AG04449 (cell line): ENCODE results near the gene IFI27.

ENCODE experiments used
- CTCF ChIA-PET: fragments of 350-600 bp; formaldehyde crosslinking; extraction: SDS; loops from one replicate; lab custom pipeline; 2021; ENCODE audit warnings: antibody characterized with exemption; lab: Yijun Ruan, JAX
- POLR2A ChIA-PET: fragments of 400-600, 350-600 bp; formaldehyde crosslinking; extraction: SDS; loops from one replicate; lab custom pipeline; 2020; ENCODE audit warnings: antibody characterized with exemption, inconsistent platforms; lab: Yijun Ruan, JAX
- DNase-seq: peaks from one replicate; pipeline ENCODE4 v3.0.0-alpha.2; 2010; ENCODE audit warnings: low read depth, low spot score
- H3K4me3 ChIP-seq: 2 replicates; pipeline ENCODE4 v1.5.1; 2011; ENCODE audit warnings: low read depth, mild to moderate bottlenecking, control low read depth, low read length
- TF ChIP-seq, protein P1 (sequence below): IDR thresholded peaks from one replicate; pipeline ENCODE4 v1.5.1; 2011; ENCODE audit warnings: mild to moderate bottlenecking, moderate library complexity, low read length, control low read depth, inconsistent platforms; ENCODE audit not compliant: insufficient read depth; ENCODE audit errors: missing control alignments

The IFI27 gene

GRCh38 chr14:94113908-94114588 lies 3.5 kb downstream of the IFI27 start:
- POLR2A ChIA-PET, result no interaction called here
- CTCF ChIA-PET, result interaction anchor here (0.9 to 6.2 kb wide), 3 partner anchors 16 to 174 kb away, joined by 3 to 46 read pairs (median 9); partner anchors contain the start of gene IFI27L2
- no peak for DNase-seq
- H3K4me3 ChIP-seq, result no peak overlapping the region
- TF ChIP-seq, protein P1, sequence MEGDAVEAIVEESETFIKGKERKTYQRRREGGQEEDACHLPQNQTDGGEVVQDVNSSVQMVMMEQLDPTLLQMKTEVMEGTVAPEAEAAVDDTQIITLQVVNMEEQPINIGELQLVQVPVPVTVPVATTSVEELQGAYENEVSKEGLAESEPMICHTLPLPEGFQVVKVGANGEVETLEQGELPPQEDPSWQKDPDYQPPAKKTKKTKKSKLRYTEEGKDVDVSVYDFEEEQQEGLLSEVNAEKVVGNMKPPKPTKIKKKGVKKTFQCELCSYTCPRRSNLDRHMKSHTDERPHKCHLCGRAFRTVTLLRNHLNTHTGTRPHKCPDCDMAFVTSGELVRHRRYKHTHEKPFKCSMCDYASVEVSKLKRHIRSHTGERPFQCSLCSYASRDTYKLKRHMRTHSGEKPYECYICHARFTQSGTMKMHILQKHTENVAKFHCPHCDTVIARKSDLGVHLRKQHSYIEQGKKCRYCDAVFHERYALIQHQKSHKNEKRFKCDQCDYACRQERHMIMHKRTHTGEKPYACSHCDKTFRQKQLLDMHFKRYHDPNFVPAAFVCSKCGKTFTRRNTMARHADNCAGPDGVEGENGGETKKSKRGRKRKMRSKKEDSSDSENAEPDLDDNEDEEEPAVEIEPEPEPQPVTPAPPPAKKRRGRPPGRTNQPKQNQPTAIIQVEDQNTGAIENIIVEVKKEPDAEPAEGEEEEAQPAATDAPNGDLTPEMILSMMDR, result no peak

DNA sequence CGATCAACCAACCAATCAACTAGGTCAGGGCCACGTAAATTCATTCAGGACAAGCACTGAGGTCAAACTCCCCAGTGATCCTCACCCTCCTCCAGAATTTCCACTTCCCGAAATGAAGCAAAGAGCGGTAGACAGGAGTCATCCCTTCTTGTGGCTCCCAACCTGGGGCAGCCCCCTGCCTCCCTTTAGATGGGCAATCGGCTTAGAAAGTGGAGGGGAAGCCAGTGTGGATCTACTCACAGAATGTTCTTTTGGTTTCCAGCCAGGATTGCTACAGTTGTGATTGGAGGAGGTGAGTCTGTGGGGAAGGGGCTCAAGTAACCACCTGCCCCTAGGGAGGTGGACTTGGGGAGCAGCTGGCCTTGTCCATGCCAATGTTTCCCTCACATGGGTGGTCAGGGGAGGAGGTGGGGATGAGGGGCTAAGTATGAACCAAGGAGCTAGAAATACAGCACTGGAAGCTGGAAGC lies 4.1 kb downstream of the IFI27 start:
- CTCF ChIA-PET, result interaction anchor here (0.6 to 6.2 kb wide), 6 partner anchors 15 to 174 kb away, joined by 3 to 46 read pairs (median 3); partner anchors contain the start of gene IFI27L2
- POLR2A ChIA-PET, result no interaction called here
- no peak overlapping the region for H3K4me3 ChIP-seq
- TF ChIP-seq, protein P1, result no peak
- no peak for DNase-seq

DNA sequence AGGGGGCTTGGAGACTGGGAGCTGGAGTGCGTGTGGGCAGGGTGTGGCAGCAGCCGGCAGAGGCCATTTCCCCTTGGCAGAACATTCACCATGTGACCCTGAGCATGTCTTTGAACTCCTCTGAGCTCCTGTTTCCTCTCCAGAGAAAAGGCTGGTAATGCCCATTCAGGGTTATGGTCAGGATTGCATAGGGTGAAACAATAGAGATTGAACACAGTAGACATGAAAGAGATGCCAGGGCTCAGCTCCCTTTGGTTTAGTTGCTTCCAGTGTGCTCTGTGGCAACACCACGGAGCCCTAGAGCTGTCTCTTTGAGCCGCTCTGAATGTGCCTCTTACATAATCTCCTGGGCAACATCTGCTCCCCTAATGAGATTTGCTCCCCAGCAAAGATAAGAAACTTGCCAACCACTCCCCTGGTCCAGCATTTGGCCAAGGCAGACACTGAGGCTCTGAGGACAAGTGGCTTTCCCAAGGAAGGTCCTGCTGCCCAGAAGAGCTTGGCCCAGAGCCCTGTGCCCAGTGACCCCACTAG lies 4.6 kb downstream of the IFI27 start:
- POLR2A ChIA-PET, result interaction anchor here (0.6 kb wide), 1 partner anchor 1010 kb away, joined by 3 read pairs; no protein-coding TSS in a partner anchor
- TF ChIP-seq, protein P1, result no peak
- no peak for DNase-seq
- CTCF ChIA-PET, result interaction anchor here (0.6 to 6.2 kb wide), 7 partner anchors 15 to 175 kb away, joined by 3 to 46 read pairs (median 3); partner anchors contain the start of gene IFI27L2
- H3K4me3 ChIP-seq, result no peak overlapping the region

DNA sequence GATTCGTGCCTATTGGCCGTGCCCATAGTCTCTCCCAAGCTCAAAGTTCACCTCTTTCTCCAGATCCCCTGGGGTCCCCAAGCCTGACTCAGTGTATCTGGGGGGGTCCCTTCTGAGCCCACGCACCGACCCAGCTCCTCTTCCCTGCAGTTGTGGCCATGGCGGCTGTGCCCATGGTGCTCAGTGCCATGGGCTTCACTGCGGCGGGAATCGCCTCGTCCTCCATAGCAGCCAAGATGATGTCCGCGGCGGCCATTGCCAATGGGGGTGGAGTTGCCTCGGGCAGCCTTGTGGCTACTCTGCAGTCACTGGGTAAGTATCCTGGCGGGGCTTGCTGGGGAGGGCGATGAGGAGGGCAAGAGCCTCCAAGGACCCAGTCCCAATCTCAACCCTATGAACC lies 5.1 kb downstream of the IFI27 start:
- H3K4me3 ChIP-seq, result no peak overlapping the region
- no peak for DNase-seq
- ChIA-PET CTCF (interaction anchor here (0.5 to 6.2 kb wide), 7 partner anchors 14 to 154 kb away, joined by 3 to 46 read pairs (median 3); partner anchors contain the start of gene IFI27L2), POLR2A (interaction anchor here (0.6 kb wide), 1 partner anchor 1010 kb away, joined by 3 read pairs; no protein-coding TSS in a partner anchor)
- TF ChIP-seq, protein P1, result no peak

- CTCF ChIA-PET, result interaction anchor here (1.3 to 6.2 kb wide), 2 partner anchors 13 to 20 kb away, joined by 6 to 46 read pairs; partner anchors contain the start of gene IFI27L2
- POLR2A ChIA-PET, result no interaction called here
- DNase-seq, result no peak
- TF ChIP-seq, protein P1, result no peak
- H3K4me3 ChIP-seq, result no peak overlapping the region
Measured at GRCh38 chr14:94116701-94117100, 6.2 kb downstream of the IFI27 start.

GRCh38 chr14:94117856-94118255 lies 7.3 kb downstream of the IFI27 start:
- TF ChIP-seq, protein P1, result no peak
- CTCF ChIA-PET, result interaction anchor here (1.1 to 1.3 kb wide), 2 partner anchors 19 to 82 kb away, joined by 3 to 6 read pairs; no protein-coding TSS in a partner anchor
- no peak for DNase-seq
- H3K4me3 ChIP-seq, result no peak overlapping the region
- POLR2A ChIA-PET, result no interaction called here
